ENCODE data around the gene SMARCA4.
"Not testable (repeated sequence)": the region's sequence is repeated elsewhere in the genome, so short reads cannot be mapped to it uniquely, and the experiment has no call there.

Gene SMARCA4

GRCh38 chr19:11102944-11103343, 142.1 kb downstream of the SMARCA4 start:
- peak in 6 of 14 donors; percentile 13 to 59 (median 31) for DNase-seq

GRCh38 chr19:11103667-11104066, 142.8 kb downstream of the SMARCA4 start:
- not testable (repeated sequence) for DNase-seq

DNA sequence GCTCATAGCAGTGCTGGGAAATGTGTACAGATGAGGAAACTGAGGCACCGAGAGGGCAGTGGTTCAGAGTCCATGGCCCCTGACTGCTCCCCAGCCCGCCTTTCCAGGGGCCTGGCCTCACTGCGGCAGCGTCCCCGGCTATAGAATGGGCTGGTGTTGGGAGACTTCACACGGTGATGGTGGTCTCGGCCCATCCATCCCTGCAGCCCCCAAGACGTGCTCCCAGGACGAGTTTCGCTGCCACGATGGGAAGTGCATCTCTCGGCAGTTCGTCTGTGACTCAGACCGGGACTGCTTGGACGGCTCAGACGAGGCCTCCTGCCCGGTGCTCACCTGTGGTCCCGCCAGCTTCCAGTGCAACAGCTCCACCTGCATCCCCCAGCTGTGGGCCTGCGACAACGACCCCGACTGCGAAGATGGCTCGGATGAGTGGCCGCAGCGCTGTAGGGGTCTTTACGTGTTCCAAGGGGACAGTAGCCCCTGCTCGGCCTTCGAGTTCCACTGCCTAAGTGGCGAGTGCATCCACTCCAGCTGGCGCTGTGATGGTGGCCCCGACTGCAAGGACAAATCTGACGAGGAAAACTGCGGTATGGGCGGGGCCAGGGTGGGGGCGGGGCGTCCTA, 144.3 kb downstream of the SMARCA4 start:
- no peak for DNase-seq

- DNase-seq = no peak
Measured at GRCh38 chr19:11106477-11106876, 145.6 kb downstream of the SMARCA4 start.

DNA sequence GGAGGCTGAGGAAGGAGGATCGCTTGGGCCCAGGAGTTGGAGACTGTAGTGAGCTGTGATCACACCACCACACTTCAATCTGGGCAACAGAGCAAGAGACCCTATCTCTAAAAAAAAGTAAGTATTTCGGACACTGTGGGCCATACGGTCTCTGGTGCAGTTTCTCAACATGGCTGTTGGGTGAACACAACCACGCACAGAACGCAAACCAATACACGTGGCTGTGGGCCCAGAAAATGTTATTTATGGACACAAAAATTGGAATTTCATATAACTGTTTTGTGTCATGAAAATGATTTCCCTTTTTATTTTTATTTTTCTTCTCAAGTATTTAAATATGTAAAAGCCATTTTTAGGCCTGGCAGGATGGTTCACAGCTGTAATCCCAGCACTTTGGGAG, 147.9 kb downstream of the SMARCA4 start:
- DNase-seq = no peak

DNA sequence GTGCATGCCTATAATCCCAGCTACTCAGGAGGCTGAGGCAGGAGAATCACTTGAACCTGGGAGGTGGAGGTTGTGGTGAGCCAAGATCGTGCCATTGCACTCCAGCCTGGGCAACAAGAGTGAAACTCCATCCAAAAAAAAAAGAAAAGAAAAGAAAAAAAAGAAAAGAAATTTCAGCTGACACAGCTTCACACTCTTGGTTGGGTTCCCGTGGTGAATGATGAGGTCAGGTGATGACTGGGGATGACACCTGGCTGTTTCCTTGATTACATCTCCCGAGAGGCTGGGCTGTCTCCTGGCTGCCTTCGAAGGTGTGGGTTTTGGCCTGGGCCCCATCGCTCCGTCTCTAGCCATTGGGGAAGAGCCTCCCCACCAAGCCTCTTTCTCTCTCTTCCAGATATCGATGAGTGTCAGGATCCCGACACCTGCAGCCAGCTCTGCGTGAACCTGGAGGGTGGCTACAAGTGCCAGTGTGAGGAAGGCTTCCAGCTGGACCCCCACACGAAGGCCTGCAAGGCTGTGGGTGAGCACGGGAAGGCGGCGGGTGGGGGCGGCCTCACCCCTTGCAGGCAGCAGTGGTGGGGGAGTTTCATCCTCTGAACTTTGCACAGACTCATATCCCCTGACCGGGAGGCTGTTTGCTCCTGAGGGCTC, 150.4 kb downstream of the SMARCA4 start:
- DNase-seq = no peak

DNA sequence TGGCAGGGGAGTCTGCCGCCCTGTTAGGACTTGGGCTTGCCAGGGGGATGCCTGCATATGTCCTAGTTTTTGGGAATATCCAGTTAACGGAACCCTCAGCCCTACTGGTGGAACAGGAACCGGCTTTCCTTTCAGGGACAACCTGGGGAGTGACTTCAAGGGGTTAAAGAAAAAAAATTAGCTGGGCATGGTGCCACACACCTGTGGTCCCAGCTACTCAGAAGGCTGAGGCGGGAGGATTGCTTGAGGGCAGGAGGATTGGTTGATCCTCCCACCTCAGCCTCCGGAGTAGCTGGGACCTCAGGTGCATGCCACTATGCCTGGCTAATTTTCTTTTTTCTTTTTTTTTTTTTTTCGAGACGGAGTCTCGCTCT, 150.9 kb downstream of the SMARCA4 start:
- DNase-seq = no peak
